Neural progenitor cell (in vitro differentiated cells): ENCODE results near the gene SLC36A1. TPM values are rescaled to one million over a fixed set of nuclear protein-coding genes. Genes with fewer than 3 reads are reported as not detected.
A peak's percentile ranks its signal among the peaks of the same experiment; 100 is the strongest.

Source experiments
- DNase-seq: peaks from one replicate; pipeline ENCODE4 v3.0.0-alpha.2; 2016; ENCODE audit warnings: low spot score
- H2AFZ ChIP-seq: fragments of 200-600 bp; sonication (generic); replicated peaks from 2 replicates; pipeline ENCODE4 v1.6.1; 2016; ENCODE audit warnings: antibody characterized with exemption
- H3F3A ChIP-seq: fragments of 200-600 bp; sonication (generic); 2 replicates; pipeline ENCODE4 v1.6.1; 2016; ENCODE audit warnings: antibody characterized with exemption, low read depth
- H3K27ac ChIP-seq: fragments of 200-600 bp; sonication (generic); 2 replicates; pipeline ENCODE4 v1.5.1; 2016; ENCODE audit warnings: mild to moderate bottlenecking
- H3K27me3 ChIP-seq: fragments of 200-600 bp; sonication (generic); 2 replicates; pipeline ENCODE4 v1.6.1; 2016; ENCODE audit warnings: mild to moderate bottlenecking, moderate library complexity
- H3K36me3 ChIP-seq: fragments of 200-600 bp; sonication (generic); 2 replicates; pipeline ENCODE4 v1.5.1; 2016
- H3K4me1 ChIP-seq: fragments of 200-600 bp; sonication (generic); 2 replicates; pipeline ENCODE4 v1.6.1; 2016; ENCODE audit warnings: mixed run types
- H3K4me2 ChIP-seq: fragments of 200-600 bp; sonication (generic); 2 replicates; pipeline ENCODE4 v1.6.1; 2016
- H3K4me3 ChIP-seq: fragments of 200-600 bp; sonication (generic); 2 replicates; pipeline ENCODE4 v1.5.1; 2016
- H3K79me2 ChIP-seq: fragments of 200-600 bp; sonication (generic); 2 replicates; pipeline ENCODE4 v1.6.1; 2016; ENCODE audit warnings: low read depth
- H3K9ac ChIP-seq: fragments of 200-600 bp; sonication (generic); 2 replicates; pipeline ENCODE4 v1.6.1; 2016
- H3K9me3 ChIP-seq: fragments of 200-600 bp; sonication (generic); 2 replicates; pipeline ENCODE4 v1.5.1; 2016; ENCODE audit warnings: low read depth
- H4K20me1 ChIP-seq: fragments of 200-600 bp; sonication (generic); 2 replicates; pipeline ENCODE4 v1.6.1; 2016; ENCODE audit warnings: low read depth
- H3K27ac Mint-ChIP-seq: 3 replicates; pipeline ENCODE4 v1.8.0; 2021; ENCODE audit warnings: mixed read lengths
- H3K27me3 Mint-ChIP-seq: 2 replicates; pipeline ENCODE4 v1.8.0; 2022; ENCODE audit warnings: low read depth, mild to moderate bottlenecking, inconsistent platforms, moderate library complexity, mixed read lengths; ENCODE audit not compliant: insufficient read depth
- H3K36me3 Mint-ChIP-seq: 3 replicates; pipeline ENCODE4 v1.8.0; 2021; ENCODE audit warnings: mixed read lengths
- H3K4me1 Mint-ChIP-seq: 3 replicates; pipeline ENCODE4 v1.8.0; 2021; ENCODE audit warnings: mixed read lengths
- H3K4me3 Mint-ChIP-seq: 3 replicates; pipeline ENCODE4 v1.8.0; 2021; ENCODE audit warnings: mild to moderate bottlenecking, moderate library complexity, mixed read lengths
- H3K9me3 Mint-ChIP-seq: 3 replicates; pipeline ENCODE4 v1.8.0; 2020; ENCODE audit warnings: mixed read lengths
- EZH2 ChIP-seq: fragments of 200-600 bp; sonication (generic); IDR thresholded peaks from 2 replicates; pipeline ENCODE4 v1.6.1; 2017; ENCODE audit warnings: antibody characterized with exemption, mild to moderate bottlenecking, moderate library complexity
- EZH2phosphoT487 ChIP-seq: fragments of 200-600 bp; sonication (generic); IDR thresholded peaks from 2 replicates; pipeline ENCODE4 v1.6.1; 2017; ENCODE audit warnings: antibody characterized with exemption
- total RNA-seq: library from RNA; depleted of rRNA; stranded (reverse); fragments of >200 nt; gene quantifications from 2 replicates; pipeline ENCODE4 v1.2.3, GENCODE V29; 2015; ENCODE audit warnings: low replicate concordance
- TF ChIP-seq, protein P1 (sequence below): fragments of 200-600 bp; sonication (generic); IDR thresholded peaks from 2 replicates; pipeline ENCODE4 v1.5.1; 2017; ENCODE audit warnings: antibody characterized with exemption, mild to moderate bottlenecking

SLC36A1 gene
- total RNA-seq, 1 donor from 2014 or later = 7.8 TPM

DNA sequence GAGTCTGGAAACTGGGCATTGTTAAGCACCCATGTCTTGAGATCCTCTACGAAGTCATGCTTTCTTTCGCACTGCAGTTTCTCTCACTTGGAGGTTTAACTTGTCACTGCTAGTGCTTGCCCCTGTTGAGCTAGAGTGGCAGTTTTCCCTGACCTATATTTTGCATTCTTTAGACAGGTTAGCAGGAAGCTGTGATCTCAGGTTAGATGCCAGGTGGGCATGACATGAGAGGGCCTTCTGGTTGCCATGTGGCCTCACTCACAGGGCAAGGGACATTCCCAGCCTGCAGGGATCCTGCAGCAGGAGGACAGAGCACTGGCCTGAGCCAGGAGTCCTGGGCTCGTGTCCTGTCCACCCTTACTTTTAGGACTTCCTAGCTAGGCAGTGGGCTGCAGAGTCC, 28.6 kb downstream of the SLC36A1 start:
- Histone ChIP-seq H3K9ac (no peak overlapping the region), H3K9me3 (no peaks in the 10 kb centered on the region), H3K4me1 (peaks cover 6% of the 10 kb centered on the region), H3K27ac (no peak overlapping the region), H2AFZ (no peak overlapping the region), H3K79me2 (no peaks in the 10 kb centered on the region), H3K27me3 (no peaks in the 10 kb centered on the region), H3F3A (peaks cover 3% of the 10 kb centered on the region), H4K20me1 (no peaks in the 10 kb centered on the region), H3K4me2 (no peak overlapping the region), H3K4me3 (no peak overlapping the region), H3K36me3 (no peaks in the 10 kb centered on the region)
- Mint-ChIP-seq H3K4me1 (peaks cover 30% of the 10 kb centered on the region), H3K36me3 (peaks cover 7% of the 10 kb centered on the region), H3K27ac (no peak overlapping the region), H3K27me3 (no peaks in the 10 kb centered on the region), H3K9me3 (no peaks in the 10 kb centered on the region), H3K4me3 (no peak overlapping the region)
- TF ChIP-seq EZH2 (no peak), EZH2phosphoT487 (no peak)
- TF ChIP-seq, protein P1, sequence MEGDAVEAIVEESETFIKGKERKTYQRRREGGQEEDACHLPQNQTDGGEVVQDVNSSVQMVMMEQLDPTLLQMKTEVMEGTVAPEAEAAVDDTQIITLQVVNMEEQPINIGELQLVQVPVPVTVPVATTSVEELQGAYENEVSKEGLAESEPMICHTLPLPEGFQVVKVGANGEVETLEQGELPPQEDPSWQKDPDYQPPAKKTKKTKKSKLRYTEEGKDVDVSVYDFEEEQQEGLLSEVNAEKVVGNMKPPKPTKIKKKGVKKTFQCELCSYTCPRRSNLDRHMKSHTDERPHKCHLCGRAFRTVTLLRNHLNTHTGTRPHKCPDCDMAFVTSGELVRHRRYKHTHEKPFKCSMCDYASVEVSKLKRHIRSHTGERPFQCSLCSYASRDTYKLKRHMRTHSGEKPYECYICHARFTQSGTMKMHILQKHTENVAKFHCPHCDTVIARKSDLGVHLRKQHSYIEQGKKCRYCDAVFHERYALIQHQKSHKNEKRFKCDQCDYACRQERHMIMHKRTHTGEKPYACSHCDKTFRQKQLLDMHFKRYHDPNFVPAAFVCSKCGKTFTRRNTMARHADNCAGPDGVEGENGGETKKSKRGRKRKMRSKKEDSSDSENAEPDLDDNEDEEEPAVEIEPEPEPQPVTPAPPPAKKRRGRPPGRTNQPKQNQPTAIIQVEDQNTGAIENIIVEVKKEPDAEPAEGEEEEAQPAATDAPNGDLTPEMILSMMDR = no peak
- DNase-seq = no peak

DNA sequence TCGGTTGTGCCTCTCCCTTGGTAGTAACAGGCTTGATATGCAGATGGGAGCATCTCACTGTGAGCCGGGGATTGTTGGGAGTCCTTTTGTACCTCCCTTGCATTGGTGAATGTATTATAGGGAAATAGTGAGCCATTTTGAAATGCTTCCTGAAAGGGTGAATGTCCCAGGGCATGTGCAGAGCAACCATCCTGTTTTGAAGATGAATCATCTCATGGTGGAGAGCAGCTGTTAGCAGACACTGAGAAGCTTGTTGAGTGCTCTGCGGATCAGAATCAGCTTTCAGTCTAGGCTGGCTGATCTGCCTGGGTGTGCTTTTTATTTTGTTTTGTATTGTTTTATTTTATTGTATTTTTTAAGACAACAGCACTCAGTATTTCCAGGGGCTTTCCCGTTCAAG, 29.7 kb downstream of the SLC36A1 start:
- no peaks in the 10 kb centered on the region for H3K27me3 Mint-ChIP-seq
- peaks cover 41% of the 10 kb centered on the region for H3K4me1 Mint-ChIP-seq
- peaks cover 4% of the 10 kb centered on the region for H3F3A ChIP-seq
- H3K36me3 Mint-ChIP-seq = peaks cover 7% of the 10 kb centered on the region
- H3K36me3 ChIP-seq = no peaks in the 10 kb centered on the region
- TF ChIP-seq EZH2phosphoT487 = no peak
- TF ChIP-seq EZH2 = no peak
- TF ChIP-seq, protein P1 = no peak
- no peak overlapping the region for H3K9ac ChIP-seq
- H3K9me3 Mint-ChIP-seq = no peaks in the 10 kb centered on the region
- no peaks in the 10 kb centered on the region for H4K20me1 ChIP-seq
- H3K4me1 ChIP-seq = peaks cover 17% of the 10 kb centered on the region
- no peak overlapping the region for H3K27ac Mint-ChIP-seq
- no peak overlapping the region for H3K4me3 ChIP-seq
- H3K9me3 ChIP-seq = no peaks in the 10 kb centered on the region
- no peak overlapping the region for H3K4me3 Mint-ChIP-seq
- no peaks in the 10 kb centered on the region for H3K79me2 ChIP-seq
- H2AFZ ChIP-seq = no peak overlapping the region
- no peaks in the 10 kb centered on the region for H3K27me3 ChIP-seq
- no peak overlapping the region for H3K4me2 ChIP-seq
- no peak overlapping the region for H3K27ac ChIP-seq
- no peak for DNase-seq

DNA sequence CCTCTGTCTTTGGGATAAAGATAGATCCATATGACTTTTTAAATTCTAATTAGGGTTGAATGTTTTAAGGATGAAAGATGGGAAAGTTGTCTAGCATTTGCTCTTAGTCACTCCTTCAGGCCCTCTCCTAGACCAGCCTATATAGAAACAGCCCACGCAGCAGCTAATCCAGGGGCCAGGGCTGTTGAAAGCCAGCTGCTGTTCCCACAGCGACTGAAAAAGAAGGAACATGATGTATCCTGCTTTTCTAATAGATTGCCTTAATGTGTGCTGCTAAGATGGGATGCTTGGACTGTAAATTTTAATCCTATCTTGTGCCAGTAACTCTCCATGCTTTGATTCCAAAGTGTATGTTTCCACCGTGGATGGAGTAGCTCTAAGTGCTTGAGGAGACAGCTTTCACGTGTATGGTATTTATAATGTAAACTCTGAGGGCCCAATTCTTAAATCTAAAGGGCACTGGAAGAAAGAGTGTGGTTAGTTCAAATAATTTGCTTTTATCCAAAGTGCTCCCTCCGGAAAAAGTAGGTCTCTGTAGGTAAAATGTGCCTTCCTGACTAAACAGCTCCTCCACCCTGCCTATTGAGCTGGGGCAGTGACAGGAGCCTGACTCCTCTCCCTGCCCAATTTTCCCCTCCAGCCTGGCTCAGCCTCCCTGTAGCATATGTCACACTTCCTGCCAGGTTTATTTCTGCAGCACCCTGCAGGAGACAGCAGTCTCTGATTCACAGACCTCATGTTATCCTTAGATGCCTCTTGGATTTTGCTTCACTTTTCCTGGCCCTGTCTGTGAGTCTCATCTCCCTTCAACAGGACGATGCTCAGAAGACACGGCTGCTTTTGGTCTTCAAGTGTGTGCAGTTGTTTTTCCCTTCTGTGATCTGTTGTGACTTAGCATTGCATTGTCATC, 33.2 kb downstream of the SLC36A1 start:
- Mint-ChIP-seq H3K4me3 (no peak overlapping the region), H3K27ac (peak overlapping the region; percentile 78), H3K4me1 (peaks cover 39% of the 10 kb centered on the region), H3K27me3 (peaks cover 2% of the 10 kb centered on the region), H3K9me3 (no peaks in the 10 kb centered on the region), H3K36me3 (peaks cover 4% of the 10 kb centered on the region)
- Histone ChIP-seq H4K20me1 (no peaks in the 10 kb centered on the region), H3K36me3 (no peaks in the 10 kb centered on the region), H3K9me3 (no peaks in the 10 kb centered on the region), H3K27ac (no peak overlapping the region), H3K4me3 (no peak overlapping the region), H3K79me2 (no peaks in the 10 kb centered on the region), H3K4me2 (no peak overlapping the region), H2AFZ (no peak overlapping the region), H3K27me3 (no peaks in the 10 kb centered on the region), H3F3A (peaks cover 4% of the 10 kb centered on the region), H3K9ac (no peak overlapping the region), H3K4me1 (peaks cover 24% of the 10 kb centered on the region)
- TF ChIP-seq, protein P1 = no peak
- TF ChIP-seq EZH2 = no peak
- no peak for TF ChIP-seq EZH2phosphoT487
- DNase-seq = no peak
